SK-N-SH treated with all-trans-retinoic acid at 6 μM for 48 hours (cell line): ENCODE measurements around the gene LRCH3.

Experiments
- CREB5 ChIP-seq: fragments of 250-450 bp; sonication (Bioruptor Pico); IDR thresholded peaks from 2 replicates; pipeline ENCODE4 v1.5.1; 2020; ENCODE audit warnings: low read depth, mild to moderate bottlenecking, moderate library complexity
- PATZ1 ChIP-seq: fragments of 250-450 bp; sonication (Bioruptor Pico); IDR thresholded peaks from 2 replicates; pipeline ENCODE4 v1.8.0; 2020; ENCODE audit warnings: mild to moderate bottlenecking, moderate library complexity, borderline replicate concordance
- TOX ChIP-seq: fragments of 250-450 bp; sonication (Bioruptor Pico); IDR thresholded peaks from 2 replicates; pipeline ENCODE4 v1.8.0; 2021; ENCODE audit warnings: mild to moderate bottlenecking, moderate library complexity, borderline replicate concordance
- ZC3H10 ChIP-seq: fragments of 250-450 bp; sonication (Bioruptor Pico); IDR thresholded peaks from 2 replicates; pipeline ENCODE4 v1.5.1; 2021; ENCODE audit warnings: mild to moderate bottlenecking, moderate library complexity

GRCh38 chr3:197829397-197830045, 38.5 kb downstream of the LRCH3 start:
- TF ChIP-seq TOX (CRISPR knock-in tag) (no peak), PATZ1 (CRISPR knock-in tag) (no peak), CREB5 (no peak), ZC3H10 (CRISPR knock-in tag) (no peak)
